ENCODE results near the gene TNS2.

GRCh38 chr12:53065975-53066931, 16.4 kb downstream of the TNS2 start:
- peak; percentile 85 to 97 (median 95) for TF ChIP-seq CTCF (IDR thresholded peaks at IDR 0.05)
- TF ChIP-seq POLR2A (IDR thresholded peaks at IDR 0.05), result no peak

All from ovary (tissue), 3 donors.